IPS DF 4.7 (cell line): Measurements from ENCODE around the gene FJX1.
"Not testable (repeated sequence)": the region's sequence is repeated elsewhere in the genome, so short reads cannot be mapped to it uniquely, and the experiment has no call there.

Experiments used
- DNase-seq: peaks from one replicate; pipeline ENCODE4 v3.0.0-alpha.2; 2013; ENCODE audit warnings: low spot score; ENCODE audit errors: extremely low read depth

FJX1 gene

GRCh38 chr11:35667257-35667656 is 49.0 kb downstream of the FJX1 start:
- no peak for DNase-seq

GRCh38 chr11:35668350-35668749 is 50.1 kb downstream of the FJX1 start:
- not testable (repeated sequence) for DNase-seq
